HG02852 (cell line): ENCODE results near the gene BBS1.
"Not testable (repeated sequence)": the region's sequence is repeated elsewhere in the genome, so short reads cannot be mapped to it uniquely, and the experiment has no call there.

Experiments used
- ATAC-seq: cut with Tn5 transposase; IDR thresholded peaks from one replicate; pipeline ENCODE4 v1.9.1; 2021; ENCODE audit warnings: mild to moderate bottlenecking, moderate library complexity; ENCODE audit not compliant: unreplicated experiment

The BBS1 gene

DNA sequence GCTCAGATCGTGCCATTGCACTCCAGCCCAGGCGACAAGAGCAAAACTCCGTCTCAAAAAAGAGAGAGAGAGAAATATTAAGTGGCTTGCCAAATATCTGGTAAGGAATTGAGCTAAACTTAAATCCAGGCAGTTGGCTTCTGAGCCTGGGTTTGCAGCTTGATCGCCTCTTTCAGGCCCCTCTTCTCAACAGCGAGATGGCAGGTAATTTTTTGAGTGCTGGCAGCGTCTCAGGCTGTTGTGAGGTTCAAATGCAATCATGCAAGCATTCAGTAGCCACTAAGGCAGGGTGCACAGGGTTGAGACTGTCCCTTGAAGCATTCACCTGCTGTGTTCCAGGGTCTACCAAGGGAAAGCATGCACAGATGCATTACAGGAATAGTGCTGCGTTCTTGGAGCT lies 58.6 kb downstream of the BBS1 start:
- ATAC-seq = no peak

- ATAC-seq = no peak
Measured at GRCh38 chr11:66570079-66570849, 59.8 kb downstream of the BBS1 start.

- ATAC-seq = no peak
Measured at GRCh38 chr11:66570850-66571180, 60.4 kb downstream of the BBS1 start.

- no peak for ATAC-seq
Measured at GRCh38 chr11:66579017-66579606, 68.7 kb downstream of the BBS1 start.

- ATAC-seq = no peak
Measured at GRCh38 chr11:66580803-66581202, 70.4 kb downstream of the BBS1 start.

- ATAC-seq = no peak
Measured at GRCh38 chr11:66581261-66581660, 70.8 kb downstream of the BBS1 start.

DNA sequence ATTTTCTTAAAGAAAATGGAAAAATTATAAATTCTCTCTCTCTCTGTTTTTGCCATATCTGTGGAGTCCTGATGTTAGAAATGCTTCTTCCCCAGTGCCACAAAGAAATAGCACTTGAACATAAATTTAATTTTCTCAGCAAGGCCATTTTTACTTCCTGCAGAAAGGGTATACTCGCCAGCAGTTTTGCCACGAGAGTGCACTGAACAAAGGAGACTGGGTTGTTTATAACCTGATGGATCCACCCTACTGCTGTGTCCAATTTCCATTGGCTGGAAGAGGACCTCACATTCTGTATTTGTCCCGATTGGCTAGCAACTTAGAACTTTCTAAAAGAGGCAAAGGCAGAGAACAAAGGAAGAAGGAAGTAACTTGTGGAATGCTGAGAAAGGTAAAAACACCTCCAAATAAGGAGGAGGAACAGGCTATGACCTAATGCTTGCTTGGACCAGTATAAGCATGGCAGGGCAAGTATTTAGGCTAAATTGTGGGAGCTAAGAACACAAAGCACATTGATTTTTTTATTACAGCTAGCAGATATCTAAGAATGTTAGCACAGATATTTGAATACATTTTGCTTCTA lies 72.2 kb downstream of the BBS1 start:
- ATAC-seq = not testable (repeated sequence)
